Sigmoid colon (tissue), 7 donors: ENCODE data around the gene JAKMIP1. TPM values are rescaled to one million over a fixed set of nuclear protein-coding genes. Genes with fewer than 3 reads are reported as not detected.

ENCODE experiments used
- DNase-seq: peaks from one replicate; pipeline ENCODE4 v3.0.0-alpha.2; 2019
- H3K27ac ChIP-seq, 4 donors: fragments of 200-600 bp; sonication (generic); one replicate each; pipeline ENCODE4 v1.5.1; 2016 to 2019; ENCODE audit warnings: mild to moderate bottlenecking in 1 of 4
- H3K27me3 ChIP-seq, 3 donors: fragments of 200-600 bp; sonication (generic); one replicate each; pipeline ENCODE4 v1.5.1; 2019; ENCODE audit warnings: mild to moderate bottlenecking in 1 of 3
- H3K36me3 ChIP-seq, 4 donors: fragments of 200-600 bp; sonication (generic); one replicate each; pipeline ENCODE4 v1.5.1; 2016 to 2019
- H3K4me1 ChIP-seq, 4 donors: fragments of 200-600 bp; sonication (generic); one replicate each; pipeline ENCODE4 v1.5.1; 2017 to 2019
- H3K4me3 ChIP-seq, 4 donors: fragments of 200-600 bp; sonication (generic); one replicate each; pipeline ENCODE4 v1.5.1; 2017 to 2019; ENCODE audit warnings: mild to moderate bottlenecking in 2 of 4, moderate library complexity in 1 of 4
- H3K9me3 ChIP-seq, 4 donors: fragments of 200-600 bp in 3 of 4; sonication (generic) in 3 of 4; one replicate each; pipeline versions ENCODE4 v1.5.1 to v1.6.1; 2013 to 2019
- EP300 ChIP-seq, 4 donors: sonication (generic); formaldehyde crosslinking; IDR thresholded peaks; one replicate each; pipeline ENCODE4 v1.6.1; 2017; ENCODE audit warnings: antibody characterized with exemption in 4 of 4
- POLR2A ChIP-seq, 2 donors: fragments of 450-650 bp; IDR thresholded peaks; one replicate each; pipeline ENCODE4 v1.6.1; 2016; ENCODE audit warnings: antibody characterized with exemption in 2 of 2, mild to moderate bottlenecking in 2 of 2, moderate library complexity in 2 of 2
- POLR2AphosphoS5 ChIP-seq, 4 donors: sonication (generic); formaldehyde crosslinking; IDR thresholded peaks; one replicate each; pipeline ENCODE4 v1.6.1; 2017; ENCODE audit warnings: antibody characterized with exemption in 4 of 4
- WGBS, 2 donors: extraction: QIAGEN DNeasy Blood & Tissue Kit; methylation state at CpG; one replicate each; pipeline ENCODE4 v1.1.7; 2013; 5-methylcytosine and 5-hydroxymethylcytosine counted together
- intact Hi-C: fragments of 100-400 bp; cut with DNase I; formaldehyde crosslinking; loops from one replicate; pipeline ENCODE4 v1.15.1; 2023
- polyA plus RNA-seq, 3 donors: library from polyadenylated mRNA; stranded (reverse); fragments of 200-250 nt; gene quantifications; one replicate each; pipeline ENCODE4 v1.2.3, GENCODE V29; 2013
- total RNA-seq, 4 donors: library from RNA; depleted of rRNA; stranded (reverse); fragments of >200 nt; gene quantifications; one replicate each; pipeline ENCODE4 v1.1.0, GENCODE V29; 2016
- TF ChIP-seq, protein P1 (sequence below), 4 experiments: fragments of 450-650 bp in 3 of 4; fragments of 200-600 bp in 1 of 4; IDR thresholded peaks; one replicate each; pipeline ENCODE4 v1.5.1; 2016 to 2019; ENCODE audit warnings: antibody characterized with exemption in 4 of 4, mild to moderate bottlenecking in 3 of 4, moderate library complexity in 2 of 4
- donor health status: healthy with polysubstance abuse.
- donor health status: Bipolar disorder and iron deficiency.
- donor health status: healthy.

The JAKMIP1 gene
- total and polyA plus RNA-seq, 7 donors = 0.49 to 3.9 (median 1.8) TPM; not detected in 2

GRCh38 chr4:6065934-6066590 is 134.3 kb downstream of the JAKMIP1 start:
- DNase-seq = no peak
- 59 to 76% methylated on average over 10 of the region's 10 CpGs for WGBS, 2 donors
- no peaks in the 10 kb centered on the region for H3K4me1 ChIP-seq
- TF ChIP-seq POLR2AphosphoS5 (IDR thresholded peaks at IDR 0.05) (no peak), POLR2A (IDR thresholded peaks at IDR 0.05) (no peak), EP300 (IDR thresholded peaks at IDR 0.05) (no peak)
- TF ChIP-seq, protein P1, sequence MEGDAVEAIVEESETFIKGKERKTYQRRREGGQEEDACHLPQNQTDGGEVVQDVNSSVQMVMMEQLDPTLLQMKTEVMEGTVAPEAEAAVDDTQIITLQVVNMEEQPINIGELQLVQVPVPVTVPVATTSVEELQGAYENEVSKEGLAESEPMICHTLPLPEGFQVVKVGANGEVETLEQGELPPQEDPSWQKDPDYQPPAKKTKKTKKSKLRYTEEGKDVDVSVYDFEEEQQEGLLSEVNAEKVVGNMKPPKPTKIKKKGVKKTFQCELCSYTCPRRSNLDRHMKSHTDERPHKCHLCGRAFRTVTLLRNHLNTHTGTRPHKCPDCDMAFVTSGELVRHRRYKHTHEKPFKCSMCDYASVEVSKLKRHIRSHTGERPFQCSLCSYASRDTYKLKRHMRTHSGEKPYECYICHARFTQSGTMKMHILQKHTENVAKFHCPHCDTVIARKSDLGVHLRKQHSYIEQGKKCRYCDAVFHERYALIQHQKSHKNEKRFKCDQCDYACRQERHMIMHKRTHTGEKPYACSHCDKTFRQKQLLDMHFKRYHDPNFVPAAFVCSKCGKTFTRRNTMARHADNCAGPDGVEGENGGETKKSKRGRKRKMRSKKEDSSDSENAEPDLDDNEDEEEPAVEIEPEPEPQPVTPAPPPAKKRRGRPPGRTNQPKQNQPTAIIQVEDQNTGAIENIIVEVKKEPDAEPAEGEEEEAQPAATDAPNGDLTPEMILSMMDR (IDR thresholded peaks at IDR 0.05) = no peak
- no peak overlapping the region for H3K4me3 ChIP-seq
- H3K9me3 ChIP-seq = no peaks in the 10 kb centered on the region
- no peaks in the 10 kb centered on the region for H3K36me3 ChIP-seq
- intact Hi-C loops = no loop called here
- H3K27me3 ChIP-seq = peaks cover 0 to 17% (median 0%) of the 10 kb centered on the region in 3 donors
- H3K27ac ChIP-seq = no peak overlapping the region

GRCh38 chr4:6065166-6065565 is 135.2 kb downstream of the JAKMIP1 start:
- Histone ChIP-seq H3K4me1 (no peaks in the 10 kb centered on the region), H3K27me3 (peaks cover 0 to 13% (median 0%) of the 10 kb centered on the region in 3 donors), H3K9me3 (peaks cover 0 to 8% (median 1%) of the 10 kb centered on the region in 4 donors), H3K4me3 (no peak overlapping the region), H3K27ac (no peak overlapping the region), H3K36me3 (no peaks in the 10 kb centered on the region)
- intact Hi-C loops = no loop called here
- DNase-seq = no peak
- TF ChIP-seq POLR2A (IDR thresholded peaks at IDR 0.05) = no peak
- TF ChIP-seq POLR2AphosphoS5 (IDR thresholded peaks at IDR 0.05) = no peak
- TF ChIP-seq, protein P1 (IDR thresholded peaks at IDR 0.05) = no peak
- no peak for TF ChIP-seq EP300 (IDR thresholded peaks at IDR 0.05)
- 93% methylated on average over 5 of the region's 5 CpGs for WGBS, 2 donors

DNA sequence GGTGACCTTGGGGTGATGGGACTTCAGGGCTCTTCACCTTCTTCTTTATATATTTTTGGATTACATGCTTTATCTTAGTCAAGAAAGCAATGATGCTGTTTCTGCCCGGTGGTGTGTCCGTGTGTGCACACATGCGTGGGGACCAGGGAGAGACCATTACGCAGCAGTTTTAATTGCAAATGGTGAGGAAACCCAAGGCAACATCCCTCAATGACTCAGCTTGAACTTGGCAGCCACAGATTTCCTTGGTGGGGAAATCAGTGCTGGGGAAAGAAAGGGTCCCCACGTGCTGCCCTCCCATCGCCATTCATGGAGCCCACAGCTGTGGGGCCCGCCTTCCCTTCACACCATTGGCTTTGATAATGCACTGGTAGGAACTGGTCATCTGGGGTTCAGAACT is 136.0 kb downstream of the JAKMIP1 start:
- DNase-seq = no peak
- H3K27ac ChIP-seq = no peak overlapping the region
- peaks cover 0 to 8% (median 0%) of the 10 kb centered on the region in 3 donors for H3K27me3 ChIP-seq
- no peak overlapping the region for H3K4me3 ChIP-seq
- no peaks in the 10 kb centered on the region for H3K4me1 ChIP-seq
- 80 to 85% methylated on average over 7 of the region's 7 CpGs for WGBS, 2 donors
- H3K36me3 ChIP-seq = no peaks in the 10 kb centered on the region
- TF ChIP-seq POLR2AphosphoS5 (IDR thresholded peaks at IDR 0.05) (no peak), EP300 (IDR thresholded peaks at IDR 0.05) (no peak)
- intact Hi-C loops = no loop called here
- H3K9me3 ChIP-seq = peaks cover 4 to 11% (median 7%) of the 10 kb centered on the region in 4 donors

DNA sequence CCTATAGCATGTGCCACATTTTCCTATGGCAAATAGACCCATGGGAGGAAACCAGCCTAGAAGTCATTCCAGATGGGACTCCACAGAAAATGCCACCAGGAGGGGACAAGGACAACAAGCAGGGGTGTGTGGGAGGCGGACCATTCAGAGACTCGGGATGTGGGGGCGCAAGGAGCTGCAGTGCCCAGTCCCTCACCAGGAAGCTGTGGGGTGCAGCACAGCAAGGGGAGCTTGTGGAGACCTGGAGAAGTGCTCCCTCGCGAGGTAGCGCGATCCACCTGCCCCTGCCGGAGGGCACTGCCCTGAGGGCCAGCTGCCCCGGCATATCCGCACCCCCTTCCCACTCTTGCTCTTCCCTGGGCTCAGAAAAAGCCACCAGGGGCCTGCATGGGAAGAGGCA is 136.7 kb downstream of the JAKMIP1 start:
- no peaks in the 10 kb centered on the region for H3K4me1 ChIP-seq
- peak; percentile 20 for DNase-seq
- H3K27me3 ChIP-seq = peaks cover 0 to 1% (median 0%) of the 10 kb centered on the region in 3 donors
- TF ChIP-seq EP300 (IDR thresholded peaks at IDR 0.05) (no peak), POLR2AphosphoS5 (IDR thresholded peaks at IDR 0.05) (no peak), POLR2A (IDR thresholded peaks at IDR 0.05) (no peak)
- TF ChIP-seq, protein P1 (IDR thresholded peaks at IDR 0.05) = no peak
- H3K4me3 ChIP-seq = no peak overlapping the region
- intact Hi-C loops = no loop called here
- no peaks in the 10 kb centered on the region for H3K36me3 ChIP-seq
- no peak overlapping the region for H3K27ac ChIP-seq
- H3K9me3 ChIP-seq = peaks cover 8 to 18% (median 14%) of the 10 kb centered on the region in 4 donors
- 94 to 96% methylated on average over 10 of the region's 10 CpGs for WGBS, 2 donors

DNA sequence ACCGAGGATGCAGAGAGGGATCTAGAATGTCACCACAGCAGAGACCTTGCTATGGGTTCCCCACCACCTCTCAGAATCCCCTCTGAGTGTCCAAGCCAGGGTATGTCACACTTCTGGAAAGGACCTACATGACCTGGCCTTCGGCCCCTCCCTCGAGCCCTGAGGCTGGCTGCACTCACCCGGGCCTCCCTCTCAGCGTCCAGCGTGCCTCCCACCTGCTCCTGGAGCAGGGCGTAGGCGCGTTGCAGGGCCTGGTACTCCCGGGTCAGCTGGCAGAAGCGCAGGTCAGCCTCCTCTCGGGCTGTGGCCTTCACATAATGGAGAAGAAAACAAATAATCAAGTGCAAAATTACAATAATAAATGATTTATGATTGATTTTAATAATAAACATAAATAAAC is 138.2 kb downstream of the JAKMIP1 start:
- intact Hi-C loops = no loop called here
- Histone ChIP-seq H3K4me1 (no peaks in the 10 kb centered on the region), H3K4me3 (no peak overlapping the region), H3K36me3 (no peaks in the 10 kb centered on the region), H3K9me3 (peaks cover 14 to 25% (median 20%) of the 10 kb centered on the region in 4 donors), H3K27ac (no peak overlapping the region), H3K27me3 (no peaks in the 10 kb centered on the region)
- TF ChIP-seq POLR2AphosphoS5 (IDR thresholded peaks at IDR 0.05) = no peak
- TF ChIP-seq EP300 (IDR thresholded peaks at IDR 0.05) = no peak
- no peak for TF ChIP-seq POLR2A (IDR thresholded peaks at IDR 0.05)
- TF ChIP-seq, protein P1 (IDR thresholded peaks at IDR 0.05) = no peak
- DNase-seq = peak; percentile 40
- WGBS, 2 donors = 86 to 92% methylated on average over 12 of the region's 12 CpGs
